B cell (primary cell): ENCODE measurements around the gene KMO.

Source experiments
- CTCF ChIP-seq: fragments of 200-600 bp; IDR thresholded peaks from one replicate; pipeline ENCODE4 v1.8.0; 2022; ENCODE audit warnings: antibody characterized with exemption, mild to moderate bottlenecking
- EZH2 ChIP-seq: IDR thresholded peaks from 2 replicates; pipeline ENCODE4 v1.6.1; 2012; ENCODE audit warnings: borderline replicate concordance, low read depth, mild to moderate bottlenecking, moderate library complexity, low read length; ENCODE audit not compliant: insufficient read depth, poor library complexity, severe bottlenecking

- no peak for TF ChIP-seq CTCF
- TF ChIP-seq EZH2 = no peak
Measured at GRCh38 chr1:241598249-241598648, 66.1 kb downstream of the KMO start.
